ENCODE results near the gene GNL1. TPM values are rescaled to one million over a fixed set of nuclear protein-coding genes. Genes with fewer than 3 reads are reported as not detected.

Gene GNL1
- total RNA-seq, 1 donor from 2014 or later, result 81.0 TPM

DNA sequence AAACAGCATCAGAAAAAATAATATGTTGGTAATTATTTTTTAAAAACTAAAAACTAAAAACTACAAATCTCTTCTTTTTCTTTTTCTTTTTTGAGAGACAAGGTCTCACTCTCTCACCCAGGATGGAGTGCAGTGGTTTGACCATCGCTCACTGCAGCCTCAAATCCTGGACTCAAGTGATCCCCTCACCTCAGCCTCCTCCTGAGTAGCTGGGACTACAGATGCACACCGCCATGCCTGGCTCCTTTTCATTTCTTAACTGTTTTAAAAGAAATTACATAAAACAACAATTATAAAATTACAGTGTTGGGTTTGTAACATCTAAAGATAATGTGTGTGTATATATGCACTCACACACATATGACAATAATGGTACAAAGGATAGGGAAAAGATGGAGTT, 42.8 kb downstream of the GNL1 start:
- peaks cover 11% of the 10 kb centered on the region for H3K4me1 Mint-ChIP-seq (ENCODE audit: unreplicated experiment)
- TF ChIP-seq, protein P1, sequence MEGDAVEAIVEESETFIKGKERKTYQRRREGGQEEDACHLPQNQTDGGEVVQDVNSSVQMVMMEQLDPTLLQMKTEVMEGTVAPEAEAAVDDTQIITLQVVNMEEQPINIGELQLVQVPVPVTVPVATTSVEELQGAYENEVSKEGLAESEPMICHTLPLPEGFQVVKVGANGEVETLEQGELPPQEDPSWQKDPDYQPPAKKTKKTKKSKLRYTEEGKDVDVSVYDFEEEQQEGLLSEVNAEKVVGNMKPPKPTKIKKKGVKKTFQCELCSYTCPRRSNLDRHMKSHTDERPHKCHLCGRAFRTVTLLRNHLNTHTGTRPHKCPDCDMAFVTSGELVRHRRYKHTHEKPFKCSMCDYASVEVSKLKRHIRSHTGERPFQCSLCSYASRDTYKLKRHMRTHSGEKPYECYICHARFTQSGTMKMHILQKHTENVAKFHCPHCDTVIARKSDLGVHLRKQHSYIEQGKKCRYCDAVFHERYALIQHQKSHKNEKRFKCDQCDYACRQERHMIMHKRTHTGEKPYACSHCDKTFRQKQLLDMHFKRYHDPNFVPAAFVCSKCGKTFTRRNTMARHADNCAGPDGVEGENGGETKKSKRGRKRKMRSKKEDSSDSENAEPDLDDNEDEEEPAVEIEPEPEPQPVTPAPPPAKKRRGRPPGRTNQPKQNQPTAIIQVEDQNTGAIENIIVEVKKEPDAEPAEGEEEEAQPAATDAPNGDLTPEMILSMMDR (IDR thresholded peaks at IDR 0.05), result no peak
- DNase-seq (ENCODE audit: extremely low spot score, unreplicated experiment), result no peak
- H3K4me3 Mint-ChIP-seq (ENCODE audit: unreplicated experiment), result no peak overlapping the region
- no peaks in the 10 kb centered on the region for H3K9me3 Mint-ChIP-seq (ENCODE audit: unreplicated experiment)
- H3K27me3 Mint-ChIP-seq (ENCODE audit: unreplicated experiment), result peaks cover 10% of the 10 kb centered on the region
- no peak overlapping the region for H3K27ac Mint-ChIP-seq (ENCODE audit: unreplicated experiment)
- H3K36me3 Mint-ChIP-seq (ENCODE audit: unreplicated experiment), result no peaks in the 10 kb centered on the region

DNA sequence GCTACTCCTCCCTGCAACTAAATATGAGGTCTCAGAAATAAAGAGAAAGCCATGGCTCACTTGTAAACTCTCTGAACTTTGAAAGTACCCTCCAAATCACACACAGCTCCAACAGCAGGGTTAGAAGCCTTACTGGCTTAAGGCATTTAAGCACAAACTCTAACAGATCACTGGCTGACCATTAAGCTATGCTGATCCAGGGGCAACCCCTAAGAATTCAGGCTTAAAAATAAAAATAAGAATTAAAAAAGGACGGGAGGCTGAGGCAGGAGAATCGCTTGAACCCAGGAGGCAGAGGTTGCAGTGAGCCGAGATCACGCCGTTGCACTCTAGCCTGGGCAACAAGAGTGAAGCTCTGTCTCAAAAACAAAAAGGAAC, 45.1 kb downstream of the GNL1 start:
- Mint-ChIP-seq H3K27me3 (ENCODE audit: unreplicated experiment) (peaks cover 10% of the 10 kb centered on the region), H3K36me3 (ENCODE audit: unreplicated experiment) (no peaks in the 10 kb centered on the region), H3K9me3 (ENCODE audit: unreplicated experiment) (no peaks in the 10 kb centered on the region), H3K4me1 (ENCODE audit: unreplicated experiment) (peaks cover 8% of the 10 kb centered on the region), H3K27ac (ENCODE audit: unreplicated experiment) (no peak overlapping the region), H3K4me3 (ENCODE audit: unreplicated experiment) (no peak overlapping the region)
- TF ChIP-seq, protein P1 (IDR thresholded peaks at IDR 0.05), result no peak
- no peak for DNase-seq (ENCODE audit: extremely low spot score, unreplicated experiment)

DNA sequence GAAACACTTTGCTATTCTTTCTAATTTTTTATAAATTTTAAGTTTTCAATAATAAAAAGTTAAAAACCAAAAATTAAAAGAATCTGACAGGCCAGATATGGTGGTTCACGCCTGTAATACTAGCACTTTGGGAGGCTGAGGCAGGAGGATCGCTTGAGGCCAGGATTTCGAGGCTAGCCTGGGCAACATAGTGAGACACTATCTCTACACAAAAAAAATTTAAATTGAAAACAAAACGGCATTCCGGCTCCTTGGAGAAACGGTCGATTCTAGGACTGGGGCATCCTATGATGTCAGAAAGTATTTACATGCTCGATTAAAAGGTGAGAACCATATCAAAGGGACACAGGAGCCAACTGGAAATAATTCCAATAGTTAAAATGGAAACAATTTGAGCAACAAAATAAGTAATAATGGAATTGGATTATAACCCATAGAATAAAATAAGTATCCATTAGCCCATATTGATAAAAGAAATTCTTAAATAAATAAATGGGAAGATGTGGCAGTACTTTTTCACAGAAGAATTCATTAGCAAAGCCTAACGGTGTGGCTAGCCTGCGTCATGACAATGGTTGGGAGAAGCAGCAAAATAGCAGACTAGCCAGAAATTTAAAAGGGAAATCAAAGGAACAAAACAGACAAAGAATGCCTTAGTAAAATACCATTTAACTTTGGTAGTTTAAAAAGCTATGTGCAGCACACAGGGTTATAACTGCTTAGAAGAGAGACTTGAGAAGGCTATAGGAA, 45.7 kb downstream of the GNL1 start:
- no peaks in the 10 kb centered on the region for H3K9me3 Mint-ChIP-seq (ENCODE audit: unreplicated experiment)
- TF ChIP-seq, protein P1 (IDR thresholded peaks at IDR 0.05), result no peak
- H3K36me3 Mint-ChIP-seq (ENCODE audit: unreplicated experiment), result no peaks in the 10 kb centered on the region
- peaks cover 4% of the 10 kb centered on the region for H3K4me1 Mint-ChIP-seq (ENCODE audit: unreplicated experiment)
- peaks cover 10% of the 10 kb centered on the region for H3K27me3 Mint-ChIP-seq (ENCODE audit: unreplicated experiment)
- H3K27ac Mint-ChIP-seq (ENCODE audit: unreplicated experiment), result no peak overlapping the region
- no peak for DNase-seq (ENCODE audit: extremely low spot score, unreplicated experiment)
- H3K4me3 Mint-ChIP-seq (ENCODE audit: unreplicated experiment), result no peak overlapping the region

DNA sequence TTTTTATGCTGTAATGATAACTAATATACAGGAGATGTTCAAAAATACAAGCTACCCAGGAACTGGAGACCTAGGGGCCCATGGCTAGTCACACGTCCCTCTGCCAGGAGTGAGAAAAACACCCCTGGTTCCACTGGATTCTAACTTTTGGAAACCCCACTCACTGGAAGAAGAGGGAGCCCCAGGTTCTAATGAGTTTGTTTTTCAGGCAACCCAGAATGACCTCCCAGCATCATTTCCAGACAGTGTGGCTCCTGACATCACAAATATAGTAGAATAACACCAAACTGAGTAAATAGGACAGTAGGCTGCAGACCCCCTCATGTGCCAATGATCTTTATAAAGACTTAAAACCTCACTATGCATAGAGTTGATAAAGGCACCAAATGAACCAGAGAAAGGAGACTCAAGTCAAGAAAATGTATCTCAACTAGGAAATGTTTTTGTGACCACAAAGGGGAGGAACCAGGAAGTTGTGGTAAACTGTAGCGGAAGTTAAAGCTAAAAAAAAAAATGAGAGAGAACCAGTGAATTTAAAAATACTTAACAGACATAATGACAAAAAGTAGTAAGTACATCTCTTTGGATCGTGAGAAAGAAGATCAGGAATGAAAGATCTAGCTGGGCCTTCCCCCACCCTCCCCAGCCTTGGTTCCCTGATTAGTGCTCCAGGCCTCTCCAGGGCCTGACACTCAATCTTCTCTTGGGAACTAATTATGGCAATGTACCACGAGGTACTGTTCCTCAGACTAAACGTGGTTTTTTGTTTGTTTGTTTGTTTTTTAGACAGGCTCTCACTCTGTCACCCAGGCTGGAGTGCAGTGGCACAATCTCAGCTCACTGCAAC, 47.2 kb downstream of the GNL1 start:
- Mint-ChIP-seq H3K4me3 (ENCODE audit: unreplicated experiment) (no peak overlapping the region), H3K4me1 (ENCODE audit: unreplicated experiment) (peaks cover 3% of the 10 kb centered on the region), H3K27me3 (ENCODE audit: unreplicated experiment) (peaks cover 6% of the 10 kb centered on the region), H3K9me3 (ENCODE audit: unreplicated experiment) (no peaks in the 10 kb centered on the region), H3K36me3 (ENCODE audit: unreplicated experiment) (no peaks in the 10 kb centered on the region), H3K27ac (ENCODE audit: unreplicated experiment) (no peak overlapping the region)
- TF ChIP-seq, protein P1 (IDR thresholded peaks at IDR 0.05), result no peak
- no peak for DNase-seq (ENCODE audit: extremely low spot score, unreplicated experiment)

Measured in osteocyte (in vitro differentiated cells).